ENCODE data around the gene PPARA. TPM values are rescaled to one million over a fixed set of nuclear protein-coding genes. Genes with fewer than 3 reads are reported as not detected.

Gene PPARA
- total RNA-seq, 4 donors from 2014 or later, result 26.9 to 41.9 (median 37.4) TPM

DNA sequence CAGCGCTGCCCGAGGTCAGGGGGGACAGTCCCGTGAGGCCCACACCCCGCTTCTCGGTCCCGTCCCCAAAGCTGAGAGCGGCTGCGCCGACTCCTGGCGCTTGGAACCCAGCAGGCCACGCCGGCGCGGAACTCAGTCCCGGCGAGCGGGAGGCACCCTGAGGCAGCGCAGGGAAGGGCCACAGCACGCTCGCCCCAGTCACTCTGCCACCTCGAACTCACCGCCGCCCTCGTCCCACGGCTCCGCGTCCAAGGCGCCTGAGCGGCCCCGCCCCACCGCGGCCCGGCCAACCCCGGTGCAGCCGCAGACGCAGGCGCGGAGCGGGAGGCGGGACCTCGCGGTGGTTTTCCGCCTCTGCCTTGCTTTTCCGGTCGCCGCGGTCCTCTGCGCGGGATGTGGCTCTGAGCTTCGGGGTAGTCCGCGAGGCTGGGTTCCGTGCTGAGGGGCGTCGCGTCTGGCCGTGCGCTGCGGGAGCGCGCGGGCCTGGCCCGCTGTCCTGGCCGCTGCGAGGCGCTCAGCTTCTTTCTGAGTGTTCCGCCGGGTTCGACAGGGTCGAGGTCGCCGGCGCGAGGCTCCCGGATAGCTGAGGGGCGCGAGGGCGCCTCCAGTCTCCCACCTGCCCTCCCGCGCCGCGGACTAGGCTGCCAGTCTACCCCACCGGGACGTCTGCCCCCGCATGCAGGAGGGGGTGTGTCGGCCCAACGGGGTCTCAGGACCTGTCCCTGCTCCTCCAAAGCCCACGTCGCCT, 99.9 kb downstream of the PPARA start, which contains the start of gene CDPF1:
Gene CDPF1 (minus strand): TSS at position 259 of the 748 bp plus-strand sequence. CDS start 2,009 bp downstream, outside the sequence.
- Histone ChIP-seq H3K36me3 (no peaks in the 10 kb centered on the region), H3K27ac (peak within 1 kb of the TSS; percentile 64 to 78 (median 73)), H3K9me3 (no peaks in the 10 kb centered on the region), H3K4me3 (replicated peaks in 1 of 3) (peak within 1 kb of the TSS; percentile 19 to 80 (median 56)), H3K27me3 (no peaks in the 10 kb centered on the region), H3K4me1 (peaks cover 11 to 19% of the 10 kb centered on the region in 2 donors)
- WGBS, 2 donors, result 0% methylated on average over 7 to 26 of the region's 89 CpGs
- DNase-seq, result peak; percentile 90 to 91
- intact Hi-C loops (cut with DNase I), result no loop called here
- TF ChIP-seq POLR2A (IDR thresholded peaks at IDR 0.05), result peak in 1 of 2 donors; percentile 95
- TF ChIP-seq, protein P1, sequence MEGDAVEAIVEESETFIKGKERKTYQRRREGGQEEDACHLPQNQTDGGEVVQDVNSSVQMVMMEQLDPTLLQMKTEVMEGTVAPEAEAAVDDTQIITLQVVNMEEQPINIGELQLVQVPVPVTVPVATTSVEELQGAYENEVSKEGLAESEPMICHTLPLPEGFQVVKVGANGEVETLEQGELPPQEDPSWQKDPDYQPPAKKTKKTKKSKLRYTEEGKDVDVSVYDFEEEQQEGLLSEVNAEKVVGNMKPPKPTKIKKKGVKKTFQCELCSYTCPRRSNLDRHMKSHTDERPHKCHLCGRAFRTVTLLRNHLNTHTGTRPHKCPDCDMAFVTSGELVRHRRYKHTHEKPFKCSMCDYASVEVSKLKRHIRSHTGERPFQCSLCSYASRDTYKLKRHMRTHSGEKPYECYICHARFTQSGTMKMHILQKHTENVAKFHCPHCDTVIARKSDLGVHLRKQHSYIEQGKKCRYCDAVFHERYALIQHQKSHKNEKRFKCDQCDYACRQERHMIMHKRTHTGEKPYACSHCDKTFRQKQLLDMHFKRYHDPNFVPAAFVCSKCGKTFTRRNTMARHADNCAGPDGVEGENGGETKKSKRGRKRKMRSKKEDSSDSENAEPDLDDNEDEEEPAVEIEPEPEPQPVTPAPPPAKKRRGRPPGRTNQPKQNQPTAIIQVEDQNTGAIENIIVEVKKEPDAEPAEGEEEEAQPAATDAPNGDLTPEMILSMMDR (IDR thresholded peaks at IDR 0.05), result no peak

DNA sequence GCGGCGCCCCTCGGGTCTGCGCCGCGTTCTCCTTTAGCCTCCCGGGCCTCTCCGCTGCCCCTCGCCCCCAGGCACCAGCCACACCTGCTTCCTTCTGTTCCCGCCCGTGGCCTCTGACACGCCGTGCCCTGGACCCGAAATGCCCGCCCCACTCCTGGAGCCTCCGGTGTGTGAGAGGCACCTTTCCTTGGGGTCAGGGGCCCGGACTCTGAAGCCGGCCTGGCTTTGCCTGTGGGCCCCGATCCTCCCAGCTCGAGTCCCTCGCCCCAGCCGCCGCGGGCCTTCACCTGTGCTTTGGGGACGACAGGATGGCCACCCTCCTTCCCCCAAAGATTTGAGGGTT, 100.4 kb downstream of the PPARA start:
- Histone ChIP-seq H3K4me3 (replicated peaks in 1 of 3) (peak overlapping the region; percentile 19 to 80 (median 56)), H3K27ac (no peak overlapping the region), H3K27me3 (no peaks in the 10 kb centered on the region), H3K36me3 (no peaks in the 10 kb centered on the region), H3K4me1 (peaks cover 11 to 14% of the 10 kb centered on the region in 2 donors), H3K9me3 (no peaks in the 10 kb centered on the region)
- no peak for TF ChIP-seq POLR2A (IDR thresholded peaks at IDR 0.05)
- TF ChIP-seq, protein P1 (IDR thresholded peaks at IDR 0.05), result no peak
- no peak for DNase-seq
- WGBS, 2 donors, result 10% methylated on average over 13 of the region's 25 CpGs; no CpG with 5 or more reads in 1 of the 2 donors
- intact Hi-C loops (cut with DNase I), result no loop called here

DNA sequence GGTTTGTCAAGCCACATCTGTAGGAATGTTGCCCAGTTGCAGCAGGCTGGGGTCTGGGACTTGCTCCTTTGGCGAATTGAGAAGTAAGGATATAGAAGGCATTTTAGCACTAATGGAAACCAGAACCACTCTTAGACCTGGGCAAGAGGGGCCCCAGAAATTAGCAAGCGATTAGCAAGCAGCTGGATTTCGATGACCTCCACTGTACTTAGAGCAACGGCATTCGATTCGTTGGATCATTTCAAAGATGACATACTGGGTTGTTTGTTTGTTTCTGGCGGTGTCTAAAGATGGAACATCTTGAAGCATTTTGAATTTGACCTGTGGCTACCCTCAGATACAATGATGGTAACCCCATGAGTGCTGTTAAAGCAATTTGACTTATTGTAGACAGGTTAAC, 100.9 kb downstream of the PPARA start:
- Histone ChIP-seq H3K4me3 (replicated peaks in 1 of 3) (peak overlapping the region in 1 of 3 donors; percentile 80), H3K36me3 (no peaks in the 10 kb centered on the region), H3K27ac (no peak overlapping the region), H3K4me1 (peaks cover 11 to 14% of the 10 kb centered on the region in 2 donors), H3K9me3 (no peaks in the 10 kb centered on the region), H3K27me3 (no peaks in the 10 kb centered on the region)
- DNase-seq, result no peak
- intact Hi-C loops (cut with DNase I), result no loop called here
- WGBS, 2 donors, result 78 to 82% methylated on average over 7 of the region's 7 CpGs
- no peak for TF ChIP-seq POLR2A (IDR thresholded peaks at IDR 0.05)
- TF ChIP-seq, protein P1 (IDR thresholded peaks at IDR 0.05), result no peak

DNA sequence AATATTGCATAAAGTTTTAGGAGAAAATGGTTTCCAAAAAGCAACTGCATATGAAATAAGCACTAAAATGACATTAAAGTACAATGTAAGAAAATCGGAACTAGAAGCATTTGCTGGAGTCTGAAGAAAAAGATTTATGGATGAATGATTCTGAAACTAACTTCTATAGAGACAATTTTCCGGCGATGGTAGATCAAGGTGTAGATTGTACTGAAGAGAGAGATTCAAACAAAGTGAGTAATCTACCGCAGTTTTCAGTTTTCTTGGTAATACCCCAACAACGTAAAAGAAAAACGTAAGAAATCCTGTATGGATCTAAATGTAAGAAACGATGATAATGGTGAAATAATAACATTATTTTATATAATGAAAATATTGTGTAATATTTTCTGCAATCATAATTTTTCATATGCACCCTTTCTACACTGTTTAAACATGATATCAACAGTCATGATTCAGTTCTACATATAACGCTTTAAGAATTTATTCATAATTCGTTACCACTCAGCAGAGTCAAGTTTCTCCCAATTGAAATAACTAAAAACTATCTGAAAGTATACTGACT, 101.6 kb downstream of the PPARA start:
- no peaks in the 10 kb centered on the region for H3K36me3 ChIP-seq
- no peak overlapping the region for H3K4me3 ChIP-seq (replicated peaks in 1 of 3)
- peaks cover 11 to 14% of the 10 kb centered on the region in 2 donors for H3K4me1 ChIP-seq
- no peak overlapping the region for H3K27ac ChIP-seq
- H3K27me3 ChIP-seq, result no peaks in the 10 kb centered on the region
- TF ChIP-seq, protein P1 (IDR thresholded peaks at IDR 0.05), result no peak
- TF ChIP-seq POLR2A (IDR thresholded peaks at IDR 0.05), result no peak
- DNase-seq, result no peak
- H3K9me3 ChIP-seq, result no peaks in the 10 kb centered on the region
- intact Hi-C loops (cut with DNase I), result no loop called here
- 91 to 94% methylated on average over 9 of the region's 9 CpGs for WGBS, 2 donors

DNA sequence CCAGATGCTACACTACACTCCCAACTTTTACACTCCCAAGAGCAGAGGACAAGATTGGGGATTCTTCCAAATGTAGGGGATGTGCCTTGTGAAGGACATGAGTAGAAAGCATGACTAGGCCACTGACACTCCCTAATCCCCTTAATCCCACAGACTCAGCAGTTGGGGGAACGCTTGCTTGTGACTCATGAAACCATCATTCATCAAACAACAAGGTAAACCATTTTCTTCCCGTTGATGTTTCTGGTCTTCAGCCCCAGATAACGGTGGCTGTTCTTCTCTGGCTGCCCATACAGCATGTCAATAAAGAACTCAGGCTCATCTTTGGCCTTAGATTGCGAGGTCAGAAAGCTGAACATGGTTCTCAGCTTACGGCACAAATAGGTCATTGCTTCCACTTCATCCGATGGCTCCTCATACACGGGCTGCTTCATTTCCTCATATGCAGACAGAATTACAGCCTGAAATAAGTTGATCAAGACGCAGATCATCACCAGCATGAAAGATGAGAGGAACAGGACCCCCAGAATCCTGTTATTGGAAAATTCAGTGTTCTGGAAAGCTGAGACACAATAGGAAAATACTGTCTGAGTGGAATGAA, 106.1 kb downstream of the PPARA start:
- Histone ChIP-seq H3K4me3 (replicated peaks in 1 of 3) (no peak overlapping the region), H3K36me3 (no peaks in the 10 kb centered on the region), H3K27me3 (no peaks in the 10 kb centered on the region), H3K9me3 (no peaks in the 10 kb centered on the region), H3K27ac (no peak overlapping the region), H3K4me1 (no peaks in the 10 kb centered on the region)
- intact Hi-C loops (cut with DNase I), result no loop called here
- 69 to 91% methylated on average over 8 of the region's 8 CpGs for WGBS, 2 donors
- TF ChIP-seq, protein P1 (IDR thresholded peaks at IDR 0.05), result no peak
- TF ChIP-seq POLR2A (IDR thresholded peaks at IDR 0.05), result no peak
- DNase-seq, result no peak
